HG03469 (cell line): Measurements from ENCODE around the gene CREB3L2.
"Not testable (repeated sequence)": the region's sequence is repeated elsewhere in the genome, so short reads cannot be mapped to it uniquely, and the experiment has no call there.

ENCODE experiments used
- ATAC-seq: cut with Tn5 transposase; IDR thresholded peaks from one replicate; pipeline ENCODE4 v1.9.1; 2021; ENCODE audit warnings: mild to moderate bottlenecking, moderate library complexity, moderate number of reproducible peaks; ENCODE audit not compliant: unreplicated experiment

Gene CREB3L2

DNA sequence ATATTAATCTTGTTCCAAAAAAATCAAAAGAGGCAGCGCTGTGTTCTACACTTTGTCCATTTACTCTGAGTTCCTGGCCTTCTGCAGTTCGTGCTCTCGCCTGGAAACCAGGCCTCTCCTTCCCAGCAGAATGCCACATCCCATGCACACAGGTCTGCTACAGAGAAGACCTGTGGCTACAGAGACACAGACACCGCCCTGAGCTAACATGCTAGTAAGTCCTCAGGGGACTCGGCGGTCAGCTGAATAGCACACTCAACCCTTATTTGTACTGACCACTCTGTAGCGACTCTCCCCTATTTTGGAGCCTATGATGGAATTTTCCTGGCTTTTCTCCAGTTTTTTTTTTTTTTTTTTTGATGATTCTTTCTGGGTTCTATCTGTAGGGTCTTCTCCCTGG is 12.8 kb downstream of the CREB3L2 start:
- ATAC-seq, result no peak

DNA sequence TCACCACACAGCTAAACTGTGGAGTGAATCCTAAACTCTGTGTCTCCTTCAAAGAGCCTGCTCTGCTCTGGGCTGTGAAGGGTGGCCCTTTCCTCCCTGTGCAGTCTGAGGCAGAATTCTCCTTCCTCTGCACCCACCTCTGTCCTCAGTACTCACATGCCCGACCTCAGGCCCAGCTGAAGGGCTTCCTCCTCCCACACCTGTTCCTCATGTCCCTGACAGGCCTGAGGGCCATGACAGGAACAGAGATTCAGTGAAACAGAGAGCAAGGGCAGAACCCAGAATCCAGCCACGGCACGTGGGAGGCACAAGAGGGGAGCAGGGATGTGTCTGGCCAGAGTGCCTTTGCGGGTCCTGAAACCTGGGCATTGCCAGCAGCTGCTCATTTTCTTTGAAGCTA is 13.9 kb downstream of the CREB3L2 start:
- peak; percentile 39 for ATAC-seq

DNA sequence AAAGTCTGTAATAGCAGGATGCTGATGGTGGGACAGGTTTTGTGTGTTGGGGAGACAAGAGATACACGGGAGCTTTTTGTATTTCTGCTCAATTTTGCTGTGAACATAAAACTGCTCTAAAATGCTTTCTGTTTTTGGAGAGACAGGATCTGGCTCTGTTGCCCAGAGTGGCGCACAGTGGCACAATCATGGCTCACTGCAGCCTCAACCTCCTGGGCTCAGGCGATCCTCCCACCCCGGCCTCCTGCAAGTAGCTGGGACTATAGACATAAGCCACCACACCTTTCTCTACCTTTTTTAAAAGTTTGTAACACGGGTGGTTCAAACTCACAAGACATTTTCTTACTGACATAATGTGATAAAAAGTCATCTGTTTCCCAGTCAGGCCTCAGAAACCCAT is 14.3 kb downstream of the CREB3L2 start:
- ATAC-seq, result no peak

GRCh38 chr7:137987018-137987349 is 14.9 kb downstream of the CREB3L2 start:
- ATAC-seq, result no peak

GRCh38 chr7:137986252-137987017 is 15.5 kb downstream of the CREB3L2 start:
- ATAC-seq, result no peak

GRCh38 chr7:137985897-137986251 is 16.0 kb downstream of the CREB3L2 start:
- peak; percentile 32 for ATAC-seq

- ATAC-seq, result peak; percentile 29
Measured at GRCh38 chr7:137985253-137985896, 16.5 kb downstream of the CREB3L2 start.

DNA sequence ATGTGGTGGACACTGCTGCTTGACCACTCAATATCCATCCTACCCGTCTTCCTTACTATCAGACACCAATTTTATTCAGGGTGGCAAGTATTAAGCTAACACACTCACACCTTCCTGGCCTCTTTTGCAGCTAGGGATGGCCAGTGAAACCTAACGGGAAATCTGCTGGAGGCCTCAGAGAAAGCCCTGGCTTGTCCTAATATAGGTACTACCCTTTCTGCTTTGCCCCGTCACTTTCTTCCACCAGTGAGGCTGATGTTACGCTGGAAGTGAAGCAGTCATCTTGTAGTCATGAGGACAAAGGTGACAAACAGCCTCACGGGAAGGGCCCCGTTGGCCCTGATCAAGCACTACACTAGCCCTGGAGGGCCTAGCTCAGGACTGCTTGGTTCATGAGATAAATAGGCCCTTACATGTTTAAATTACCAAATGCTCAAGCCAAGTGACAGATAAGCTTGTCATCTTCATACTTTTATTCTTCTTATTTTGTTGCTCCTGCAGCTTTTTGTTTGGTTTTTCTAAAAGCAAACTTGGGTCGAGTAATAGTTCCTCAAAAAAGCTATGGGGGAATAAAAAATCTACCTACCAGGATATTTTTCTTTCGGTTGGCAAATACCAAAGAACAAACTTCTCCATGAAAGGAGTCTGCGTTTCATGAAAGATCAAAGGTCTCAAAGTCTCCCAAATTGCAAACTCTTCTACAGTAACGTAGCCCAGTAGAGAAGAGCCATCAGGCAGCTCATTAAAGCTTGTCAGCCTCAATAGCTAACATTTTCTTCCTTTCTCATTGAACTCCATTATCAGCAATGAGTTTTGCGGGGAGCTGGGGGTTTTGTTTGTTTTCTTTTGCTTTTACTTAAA is 17.5 kb downstream of the CREB3L2 start:
- ATAC-seq, result no peak

GRCh38 chr7:137983323-137984008 is 18.4 kb downstream of the CREB3L2 start:
- ATAC-seq, result no peak

DNA sequence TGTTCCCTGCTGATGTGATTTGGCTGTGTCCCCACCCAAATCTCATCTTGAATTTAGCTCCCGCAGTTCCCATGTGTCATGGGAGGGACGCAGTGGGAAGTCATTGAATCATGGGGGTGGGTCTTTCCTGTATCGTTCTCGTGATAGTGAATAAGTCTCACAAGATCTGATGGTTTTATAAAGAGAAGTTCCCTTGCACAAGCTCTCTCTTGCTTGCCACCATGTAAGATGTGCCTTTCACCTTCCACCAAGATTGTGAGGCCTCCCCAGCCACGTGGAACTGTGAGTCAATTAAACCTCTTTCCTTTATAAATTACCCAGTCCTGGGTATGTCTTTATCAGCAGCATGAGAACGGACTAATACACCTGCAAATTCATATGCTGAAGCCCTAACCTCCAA is 19.5 kb downstream of the CREB3L2 start:
- ATAC-seq, result not testable (repeated sequence)

- peak; percentile 61 for ATAC-seq
Measured at GRCh38 chr7:137981668-137982067, 20.2 kb downstream of the CREB3L2 start.

GRCh38 chr7:137981175-137981574 is 20.7 kb downstream of the CREB3L2 start:
- ATAC-seq, result no peak

GRCh38 chr7:137980308-137980707 is 21.6 kb downstream of the CREB3L2 start:
- no peak for ATAC-seq

- no peak for ATAC-seq
Measured at GRCh38 chr7:137978464-137979237, 23.2 kb downstream of the CREB3L2 start.

DNA sequence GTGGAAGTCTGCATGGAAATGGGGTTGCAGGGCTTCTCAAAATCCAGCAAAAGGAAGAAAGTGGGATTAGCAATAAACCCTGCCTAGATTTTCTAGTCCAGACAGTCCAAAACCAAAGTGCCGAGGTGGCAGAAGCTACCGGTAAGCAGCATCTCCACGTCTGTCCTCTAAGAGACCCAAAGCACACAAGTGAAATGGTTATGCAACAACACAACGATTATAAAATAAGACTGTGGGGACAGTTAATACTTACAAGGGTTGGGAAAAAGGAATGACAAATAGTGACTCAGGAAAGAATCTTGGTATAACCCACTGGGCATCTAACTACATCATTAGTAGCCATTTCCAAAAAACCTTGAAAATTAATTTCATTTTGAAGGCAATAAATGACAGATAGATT is 24.7 kb downstream of the CREB3L2 start:
- no peak for ATAC-seq

DNA sequence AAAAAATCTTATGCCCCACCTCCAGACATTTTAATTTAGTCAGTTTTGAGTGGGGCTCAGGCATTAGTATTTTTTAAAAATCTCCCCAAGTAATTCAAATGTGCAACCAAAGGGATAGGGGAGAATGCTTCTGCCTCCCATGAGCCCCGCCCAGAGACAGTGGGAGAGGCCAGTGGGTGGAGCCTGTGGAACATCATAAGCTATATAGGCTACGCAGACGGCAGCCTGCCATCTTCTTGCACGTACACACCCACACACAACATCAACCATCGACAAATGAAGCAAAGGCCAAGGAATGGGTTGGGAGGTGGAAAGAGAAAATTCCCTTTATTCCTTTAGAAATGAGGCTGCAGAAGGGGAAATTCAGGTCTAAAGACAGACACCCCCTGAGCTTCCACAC is 25.2 kb downstream of the CREB3L2 start:
- ATAC-seq, result no peak

- no peak for ATAC-seq
Measured at GRCh38 chr7:137976232-137976631, 25.7 kb downstream of the CREB3L2 start.

DNA sequence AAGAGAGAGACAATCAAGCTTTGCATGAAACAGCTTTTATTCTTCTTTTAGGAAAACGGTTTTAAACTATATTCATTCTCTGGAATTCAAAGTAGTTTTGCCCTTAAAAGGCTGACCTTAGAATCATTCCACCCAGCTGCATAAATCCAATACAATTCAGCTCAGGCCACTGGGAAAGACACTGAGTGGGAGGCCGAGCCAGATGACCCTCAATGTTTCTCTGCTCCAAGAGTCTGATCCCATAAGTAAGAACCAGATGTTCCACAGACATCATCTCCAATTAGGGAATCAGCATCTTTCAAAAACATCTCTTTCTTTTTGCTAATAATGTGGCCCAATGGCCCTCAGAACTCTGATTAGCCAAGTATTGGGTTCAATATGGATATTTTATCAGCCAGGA is 26.1 kb downstream of the CREB3L2 start:
- ATAC-seq, result no peak

DNA sequence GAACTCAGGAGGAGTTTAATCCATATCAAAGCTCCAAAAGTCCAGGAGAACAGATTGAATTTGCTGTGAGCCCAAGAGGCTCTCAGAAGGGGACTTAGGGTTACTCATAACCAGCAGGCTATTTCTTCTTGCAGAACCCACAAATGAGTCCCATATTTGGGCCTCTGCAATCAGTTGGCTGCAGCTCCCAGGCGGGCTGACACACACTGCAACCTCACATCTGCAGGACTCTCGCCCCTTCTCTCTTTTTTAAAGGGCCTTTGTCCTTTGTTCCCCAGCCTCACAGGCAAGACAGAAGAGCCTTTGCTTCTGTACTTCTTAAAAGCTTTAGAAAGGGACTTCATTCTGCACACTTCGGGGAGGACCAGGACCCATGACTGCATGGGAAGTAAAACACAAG is 26.7 kb downstream of the CREB3L2 start:
- peak; percentile 76 for ATAC-seq

- ATAC-seq, result no peak
Measured at GRCh38 chr7:137974766-137975165, 27.1 kb downstream of the CREB3L2 start.
